ENCODE results near the gene CAPSL.
A peak's percentile ranks its signal among the peaks of the same experiment; 100 is the strongest.
"Not testable (repeated sequence)": the region's sequence is repeated elsewhere in the genome, so short reads cannot be mapped to it uniquely, and the experiment has no call there.

CAPSL gene

GRCh38 chr5:35938568-35939227 lies at the start of gene CAPSL:
Gene CAPSL, minus strand, starts transcription at chr5:35938622. Its CDS starts 17,502 bp downstream, at chr5:35921120.
- Mint-ChIP-seq H3K36me3 (no peaks in the 10 kb centered on the region), H3K27me3 (peaks cover 5% of the 10 kb centered on the region), H3K27ac (no peak within 1 kb of the TSS)

GRCh38 chr5:35987776-35988175 lies 49.4 kb upstream of the CAPSL start:
- no peak overlapping the region for H3K4me3 Mint-ChIP-seq
- peaks cover 15% of the 10 kb centered on the region for H3K27me3 Mint-ChIP-seq
- no peak overlapping the region for H3K27ac Mint-ChIP-seq
- no peaks in the 10 kb centered on the region for H3K4me1 Mint-ChIP-seq
- peaks cover 11% of the 10 kb centered on the region for H3K9me3 Mint-ChIP-seq
- H3K36me3 Mint-ChIP-seq: no peaks in the 10 kb centered on the region

More at GRCh38 chr5:35938568-35939227, at the start of gene CAPSL:
- H3K4me1 Mint-ChIP-seq: no peaks in the 10 kb centered on the region
- no peaks in the 10 kb centered on the region for H3K9me3 Mint-ChIP-seq
- no peak within 1 kb of the TSS for H3K4me3 Mint-ChIP-seq

- Mint-ChIP-seq H3K27ac (no peak overlapping the region), H3K27me3 (peaks cover 5% of the 10 kb centered on the region), H3K9me3 (peaks cover 21% of the 10 kb centered on the region), H3K36me3 (peaks cover 2% of the 10 kb centered on the region), H3K4me1 (no peaks in the 10 kb centered on the region), H3K4me3 (no peak overlapping the region)
These were observed 41.3 kb upstream of the CAPSL start for GRCh38 chr5:35979715-35980114.

- not testable (repeated sequence) for H3K9me3 Mint-ChIP-seq, H3K4me1 Mint-ChIP-seq, H3K4me3 Mint-ChIP-seq, H3K27me3 Mint-ChIP-seq, H3K36me3 Mint-ChIP-seq, H3K27ac Mint-ChIP-seq
These were observed 38.4 kb upstream of the CAPSL start for GRCh38 chr5:35976859-35977258.

- Mint-ChIP-seq H3K27ac (no peak overlapping the region), H3K4me1 (no peaks in the 10 kb centered on the region), H3K9me3 (peaks cover 3% of the 10 kb centered on the region), H3K36me3 (peaks cover 1% of the 10 kb centered on the region), H3K4me3 (no peak overlapping the region), H3K27me3 (peaks cover 8% of the 10 kb centered on the region)
These were observed 36.1 kb upstream of the CAPSL start for GRCh38 chr5:35974570-35974969.

GRCh38 chr5:35971878-35972210 lies 33.4 kb upstream of the CAPSL start:
- H3K9me3 Mint-ChIP-seq: peaks cover 4% of the 10 kb centered on the region
- H3K27me3 Mint-ChIP-seq: peaks cover 10% of the 10 kb centered on the region
- H3K27ac Mint-ChIP-seq: no peak overlapping the region
- no peaks in the 10 kb centered on the region for H3K36me3 Mint-ChIP-seq
- no peak overlapping the region for H3K4me3 Mint-ChIP-seq
- H3K4me1 Mint-ChIP-seq: no peaks in the 10 kb centered on the region

GRCh38 chr5:35971186-35971877 lies 32.9 kb upstream of the CAPSL start:
- peaks cover 10% of the 10 kb centered on the region for H3K27me3 Mint-ChIP-seq

GRCh38 chr5:35963381-35963843 lies 25.0 kb upstream of the CAPSL start:
- Mint-ChIP-seq H3K36me3 (peaks cover 2% of the 10 kb centered on the region), H3K27me3 (peaks cover 18% of the 10 kb centered on the region), H3K27ac (no peak overlapping the region), H3K4me1 (no peaks in the 10 kb centered on the region), H3K9me3 (no peaks in the 10 kb centered on the region), H3K4me3 (no peak overlapping the region)

More at GRCh38 chr5:35971186-35971877, 32.9 kb upstream of the CAPSL start:
- Mint-ChIP-seq H3K27ac (no peak overlapping the region), H3K9me3 (peaks cover 4% of the 10 kb centered on the region), H3K4me3 (no peak overlapping the region), H3K36me3 (no peaks in the 10 kb centered on the region), H3K4me1 (no peaks in the 10 kb centered on the region)

GRCh38 chr5:35960328-35960727 lies 21.9 kb upstream of the CAPSL start:
- H3K4me3 Mint-ChIP-seq: no peak overlapping the region
- H3K9me3 Mint-ChIP-seq: no peaks in the 10 kb centered on the region
- no peak overlapping the region for H3K27ac Mint-ChIP-seq
- peaks cover 2% of the 10 kb centered on the region for H3K36me3 Mint-ChIP-seq
- no peaks in the 10 kb centered on the region for H3K4me1 Mint-ChIP-seq
- peaks cover 30% of the 10 kb centered on the region for H3K27me3 Mint-ChIP-seq

GRCh38 chr5:35956429-35956828 lies 18.0 kb upstream of the CAPSL start:
- Mint-ChIP-seq H3K36me3 (peaks cover 2% of the 10 kb centered on the region), H3K27ac (no peak overlapping the region), H3K27me3 (peaks cover 51% of the 10 kb centered on the region), H3K4me1 (peaks cover 4% of the 10 kb centered on the region), H3K4me3 (no peak overlapping the region), H3K9me3 (no peaks in the 10 kb centered on the region)

GRCh38 chr5:35954175-35954574 lies 15.8 kb upstream of the CAPSL start:
- no peak overlapping the region for H3K4me3 Mint-ChIP-seq
- peaks cover 2% of the 10 kb centered on the region for H3K36me3 Mint-ChIP-seq
- peaks cover 4% of the 10 kb centered on the region for H3K4me1 Mint-ChIP-seq
- no peak overlapping the region for H3K27ac Mint-ChIP-seq
- no peaks in the 10 kb centered on the region for H3K9me3 Mint-ChIP-seq
- peaks cover 45% of the 10 kb centered on the region for H3K27me3 Mint-ChIP-seq

- H3K27ac Mint-ChIP-seq: no peak overlapping the region
- H3K4me3 Mint-ChIP-seq: no peak overlapping the region
- H3K9me3 Mint-ChIP-seq: no peaks in the 10 kb centered on the region
- H3K27me3 Mint-ChIP-seq: peaks cover 12% of the 10 kb centered on the region
- no peaks in the 10 kb centered on the region for H3K4me1 Mint-ChIP-seq
- H3K36me3 Mint-ChIP-seq: no peaks in the 10 kb centered on the region
These were observed 8.7 kb upstream of the CAPSL start for GRCh38 chr5:35947085-35947484.

- Mint-ChIP-seq H3K4me1 (no peaks in the 10 kb centered on the region), H3K36me3 (no peaks in the 10 kb centered on the region), H3K27ac (no peak overlapping the region), H3K27me3 (peaks cover 5% of the 10 kb centered on the region), H3K9me3 (no peaks in the 10 kb centered on the region), H3K4me3 (no peak overlapping the region)
These were observed 1.2 kb upstream of the CAPSL start for GRCh38 chr5:35939639-35940038.

- no peaks in the 10 kb centered on the region for H3K27me3 Mint-ChIP-seq
- no peak overlapping the region for H3K27ac Mint-ChIP-seq
- no peaks in the 10 kb centered on the region for H3K36me3 Mint-ChIP-seq
- peak overlapping the region; percentile 70 for H3K4me3 Mint-ChIP-seq
- peaks cover 46% of the 10 kb centered on the region for H3K4me1 Mint-ChIP-seq
- H3K9me3 Mint-ChIP-seq: no peaks in the 10 kb centered on the region
These were observed 11.9 kb downstream of the CAPSL start for GRCh38 chr5:35926389-35927051.

GRCh38 chr5:35924950-35925722 lies 13.3 kb downstream of the CAPSL start:
- H3K4me1 Mint-ChIP-seq: peaks cover 46% of the 10 kb centered on the region
- H3K27me3 Mint-ChIP-seq: no peaks in the 10 kb centered on the region
- peak overlapping the region; percentile 91 for H3K27ac Mint-ChIP-seq
- H3K36me3 Mint-ChIP-seq: no peaks in the 10 kb centered on the region
- H3K9me3 Mint-ChIP-seq: no peaks in the 10 kb centered on the region
- peak overlapping the region; percentile 88 for H3K4me3 Mint-ChIP-seq

Data from activated naive CD4-positive, alpha-beta T cell treated with anti-CD3 and anti-CD28 coated beads, Interleukin-2, amount 50 U/mL, for 24 hours (primary cell).